ENCODE measurements around the gene SEPTIN2. TPM values are rescaled to one million over a fixed set of nuclear protein-coding genes. Genes with fewer than 3 reads are reported as not detected.

Gene SEPTIN2
- total and polyA plus RNA-seq, 2 experiments from 2014 or later = 227 to 393 TPM

- no peak for TF ChIP-seq CTCF (conservative IDR thresholded peaks at IDR 0.05; ENCODE audit: low read depth in 2 of 2)
Observed at GRCh38 chr2:241279413-241279812, 36.3 kb upstream of the SEPTIN2 start (continued).

GRCh38 chr2:241279828-241280227 is 35.9 kb upstream of the SEPTIN2 start:
- peak overlapping the region; percentile 59 for H3K27ac ChIP-seq (ENCODE audit: low read depth)
- Mint-ChIP-seq H3K36me3 (ENCODE audit: low read depth) (0 out of 3 replicates have a peak, but pooled peaks cover 3% of the 10 kb centered on the region), H3K4me1 (peaks cover 16% of the 10 kb centered on the region), H3K9me3 (no peaks in the 10 kb centered on the region), H3K27me3 (ENCODE audit: insufficient read depth, low read depth, poor library complexity) (no peaks in the 10 kb centered on the region), H3K27ac (peak overlapping the region; percentile 89), H3K4me3 (no peak overlapping the region)
- H3K36me3 ChIP-seq (ENCODE audit: insufficient read depth) = no peaks in the 10 kb centered on the region
- ATAC-seq (peak; percentile 73), DNase-seq (ENCODE audit: low spot score) (no peak)
- no peak overlapping the region for H2AFZ ChIP-seq
- H3K79me2 ChIP-seq (replicated peaks; ENCODE audit: insufficient read depth) = peaks cover 100% of the 10 kb centered on the region
- H4K20me1 ChIP-seq (replicated peaks; ENCODE audit: insufficient read depth) = peaks cover 50% of the 10 kb centered on the region
- H3K9me2 ChIP-seq (ENCODE audit: insufficient read depth) = no peaks in the 10 kb centered on the region
- peaks cover 16% of the 10 kb centered on the region for H3K4me1 ChIP-seq (ENCODE audit: insufficient read depth)
- no peaks in the 10 kb centered on the region for H3F3A ChIP-seq (replicated peaks; ENCODE audit: low read depth)
- TF ChIP-seq ZNF462 (CRISPR knock-in tag; IDR thresholded peaks at IDR 0.05) (no peak), STAT1 (IDR thresholded peaks at IDR 0.05; ENCODE audit: unreplicated experiment) (no peak), JUNB (IDR thresholded peaks at IDR 0.05; ENCODE audit: unreplicated experiment) (no peak), ZNF114 (CRISPR knock-in tag; IDR thresholded peaks at IDR 0.05) (no peak), EZH2 (IDR thresholded peaks at IDR 0.05; ENCODE audit: low read depth, unreplicated experiment) (no peak), ZNF331 (CRISPR knock-in tag; IDR thresholded peaks at IDR 0.05; ENCODE audit: low read depth) (no peak), EZH2phosphoT487 (IDR thresholded peaks at IDR 0.05; ENCODE audit: unreplicated experiment) (no peak), CTCF (conservative IDR thresholded peaks at IDR 0.05; ENCODE audit: low read depth in 2 of 2) (no peak)
- TF ChIP-seq, protein P1, sequence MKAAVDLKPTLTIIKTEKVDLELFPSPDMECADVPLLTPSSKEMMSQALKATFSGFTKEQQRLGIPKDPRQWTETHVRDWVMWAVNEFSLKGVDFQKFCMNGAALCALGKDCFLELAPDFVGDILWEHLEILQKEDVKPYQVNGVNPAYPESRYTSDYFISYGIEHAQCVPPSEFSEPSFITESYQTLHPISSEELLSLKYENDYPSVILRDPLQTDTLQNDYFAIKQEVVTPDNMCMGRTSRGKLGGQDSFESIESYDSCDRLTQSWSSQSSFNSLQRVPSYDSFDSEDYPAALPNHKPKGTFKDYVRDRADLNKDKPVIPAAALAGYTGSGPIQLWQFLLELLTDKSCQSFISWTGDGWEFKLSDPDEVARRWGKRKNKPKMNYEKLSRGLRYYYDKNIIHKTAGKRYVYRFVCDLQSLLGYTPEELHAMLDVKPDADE (IDR thresholded peaks at IDR 0.05) = no peak
- H3K4me2 ChIP-seq = peak overlapping the region; percentile 41; the same call in 1 of the 2 replicates
- H3K4me3 ChIP-seq = no peak overlapping the region
- H3K27me3 ChIP-seq (ENCODE audit: insufficient read depth) = no peaks in the 10 kb centered on the region

Measured in GM23338 (cell line).